HEK293 (cell line): Measurements from ENCODE around the gene DCST1.

ENCODE experiments used
- CTCF ChIA-PET: fragments of 350-600 bp; formaldehyde crosslinking; extraction: SDS; loops from one replicate; lab custom pipeline; 2021; ENCODE audit warnings: antibody characterized with exemption; lab: Yijun Ruan, JAX
- POLR2A ChIA-PET: fragments of 300-600 bp; formaldehyde crosslinking; extraction: SDS; loops from one replicate; lab custom pipeline; 2020; ENCODE audit warnings: antibody characterized with exemption, inconsistent platforms; lab: Yijun Ruan, JAX
- H3K27ac ChIP-seq: fragments of 200-500 bp; sonication (Bioruptor generic); 2 replicates; pipeline ENCODE4 v1.5.1; 2014; ENCODE audit warnings: low read depth, low read length, control low read depth, inconsistent platforms; ENCODE audit errors: extremely low read depth
- H3K36me3 ChIP-seq, 2 experiments: fragments of 200-500 bp in 1 of 2; sonication (Bioruptor generic) in 1 of 2; 1 replicate in 1 of 2; 2 replicates in 1 of 2; pipeline ENCODE4 v1.5.1; 2014 to 2017; ENCODE audit warnings: inconsistent platforms in 2 of 2, low read length in 2 of 2; ENCODE audit not compliant: control insufficient read depth in 2 of 2, insufficient read depth in 1 of 2
- H3K4me1 ChIP-seq: fragments of 200-500 bp; sonication (Bioruptor generic); 2 replicates; pipeline ENCODE4 v1.5.1; 2014; ENCODE audit warnings: mild to moderate bottlenecking, low read length, inconsistent platforms; ENCODE audit not compliant: control insufficient read depth, insufficient read depth
- H3K4me3 ChIP-seq: 2 replicates; pipeline ENCODE4 v1.5.1; 2011; ENCODE audit warnings: low read depth, mild to moderate bottlenecking, control low read depth, low read length, moderate library complexity
- H3K9me3 ChIP-seq: fragments of 200-500 bp; sonication (Bioruptor generic); 2 replicates; pipeline ENCODE4 v1.5.1; 2014; ENCODE audit warnings: low read depth, low read length, inconsistent platforms; ENCODE audit not compliant: control insufficient read depth, insufficient read depth
- KLF10 ChIP-seq: fragments of 450-650 bp; IDR thresholded peaks from 2 replicates; pipeline ENCODE4 v1.5.1; 2018; ENCODE audit warnings: missing biosample characterization, mild to moderate bottlenecking, missing genetic modification characterization
- PBX3 ChIP-seq: sonication (generic); formaldehyde crosslinking; IDR thresholded peaks from 2 replicates; pipeline ENCODE4 v1.8.1; 2022; ENCODE audit warnings: mild to moderate bottlenecking, moderate library complexity, missing genetic modification reagents
- PRDM2 ChIP-seq: fragments of 450-650 bp; formaldehyde crosslinking; IDR thresholded peaks from 2 replicates; pipeline ENCODE4 v1.5.1; 2016; ENCODE audit warnings: missing biosample characterization, missing genetic modification characterization, borderline replicate concordance
- PRDM6 ChIP-seq: fragments of 450-650 bp; formaldehyde crosslinking; IDR thresholded peaks from 2 replicates; pipeline ENCODE4 v1.5.1; 2017; ENCODE audit warnings: missing biosample characterization, missing genetic modification characterization
- ZNF114 ChIP-seq: fragments of 450-650 bp; formaldehyde crosslinking; IDR thresholded peaks from 2 replicates; pipeline ENCODE4 v1.5.0; 2017; ENCODE audit warnings: missing biosample characterization, missing genetic modification characterization
- ZNF274 ChIP-seq, 2 experiments: fragments of 200-500 bp in 1 of 2; fragments of 450-650 bp in 1 of 2; sonication (Bioruptor generic) in 1 of 2; formaldehyde crosslinking in 1 of 2; IDR thresholded peaks; 2 replicates each; pipeline versions ENCODE4 v1.5.1 to v1.6.1; 2014 to 2016; ENCODE audit warnings: borderline replicate concordance in 1 of 2, inconsistent platforms in 1 of 2, low read length in 1 of 2, missing biosample characterization in 1 of 2, missing genetic modification characterization in 1 of 2
- ZNF280C ChIP-seq: fragments of 450-650 bp; formaldehyde crosslinking; IDR thresholded peaks from 2 replicates; pipeline ENCODE4 v1.5.1; 2016; ENCODE audit warnings: missing biosample characterization, missing genetic modification characterization
- ZNF341 ChIP-seq: fragments of 450-650 bp; formaldehyde crosslinking; IDR thresholded peaks from 2 replicates; pipeline ENCODE4; 2016; ENCODE audit warnings: low read depth, missing biosample characterization, missing genetic modification characterization
- ZNF398 ChIP-seq: fragments of 450-650 bp; formaldehyde crosslinking; IDR thresholded peaks from 2 replicates; pipeline ENCODE4 v1.5.1; 2017; ENCODE audit warnings: missing biosample characterization, missing genetic modification characterization
- ZNF544 ChIP-seq: fragments of 450-650 bp; formaldehyde crosslinking; IDR thresholded peaks from 2 replicates; pipeline ENCODE4 v1.5.0; 2017; ENCODE audit warnings: missing biosample characterization, missing genetic modification characterization
- ZNF624 ChIP-seq: fragments of 450-650 bp; formaldehyde crosslinking; IDR thresholded peaks from 2 replicates; pipeline ENCODE4 v1.5.1; 2017; ENCODE audit warnings: missing biosample characterization, missing genetic modification characterization
- ZNF639 ChIP-seq: fragments of 450-650 bp; formaldehyde crosslinking; IDR thresholded peaks from 2 replicates; pipeline ENCODE4 v1.5.1; 2016; ENCODE audit warnings: missing biosample characterization, missing genetic modification characterization
- ZNF654 ChIP-seq: fragments of 450-650 bp; formaldehyde crosslinking; IDR thresholded peaks from 2 replicates; pipeline ENCODE4 v1.5.1; 2016; ENCODE audit warnings: low read depth, missing biosample characterization, missing genetic modification characterization
- ZNF660 ChIP-seq: fragments of 450-650 bp; IDR thresholded peaks from 2 replicates; pipeline ENCODE4 v1.5.1; 2018; ENCODE audit warnings: missing biosample characterization, mild to moderate bottlenecking, missing genetic modification characterization

The DCST1 gene

GRCh38 chr1:155030243-155030795, 3.3 kb upstream of the DCST1 start:
- CTCF ChIA-PET, result interaction anchor here (0.7 to 1.3 kb wide), 4 partner anchors 9 to 14 kb away, joined by 4 to 6 read pairs (median 4); no protein-coding TSS in a partner anchor
- POLR2A ChIA-PET, result interaction anchor here (1.3 kb wide), 1 partner anchor 13 kb away, joined by 3 read pairs; no protein-coding TSS in a partner anchor
- H3K4me1 ChIP-seq, result no peaks in the 10 kb centered on the region

GRCh38 chr1:155030899-155031298, 2.7 kb upstream of the DCST1 start:
- ChIA-PET CTCF (interaction anchor here (1.0 to 1.3 kb wide), 2 partner anchors 13 to 14 kb away, joined by 4 to 6 read pairs; no protein-coding TSS in a partner anchor), POLR2A (interaction anchor here (1.3 kb wide), 1 partner anchor 13 kb away, joined by 3 read pairs; no protein-coding TSS in a partner anchor)
- no peaks in the 10 kb centered on the region for H3K36me3 ChIP-seq
- no peak for TF ChIP-seq ZNF654 (tag by site-specific recombination)
- no peak for TF ChIP-seq PRDM6 (tag by site-specific recombination)
- no peak for TF ChIP-seq ZNF544 (tag by site-specific recombination)
- TF ChIP-seq ZNF114 (tag by site-specific recombination), result no peak
- no peak overlapping the region for H3K4me3 ChIP-seq
- no peaks in the 10 kb centered on the region for H3K4me1 ChIP-seq
- H3K27ac ChIP-seq, result no peak overlapping the region
- H3K9me3 ChIP-seq, result no peaks in the 10 kb centered on the region

More at GRCh38 chr1:155030243-155030795, 3.3 kb upstream of the DCST1 start:
- no peak overlapping the region for H3K4me3 ChIP-seq
- TF ChIP-seq ZNF660, result no peak
- no peak for TF ChIP-seq ZNF624 (tag by site-specific recombination)
- TF ChIP-seq ZNF114 (tag by site-specific recombination), result no peak
- no peak for TF ChIP-seq KLF10 (tag by site-specific recombination)
- no peak for TF ChIP-seq ZNF280C (tag by site-specific recombination)
- TF ChIP-seq ZNF639 (tag by site-specific recombination), result no peak
- peak; percentile 59 for TF ChIP-seq ZNF341 (tag by site-specific recombination)
- no peak for TF ChIP-seq PBX3 (CRISPR knock-in tag)
- no peaks in the 10 kb centered on the region for H3K36me3 ChIP-seq
- H3K27ac ChIP-seq, result no peak overlapping the region
- no peaks in the 10 kb centered on the region for H3K9me3 ChIP-seq

- H3K27ac ChIP-seq, result no peak overlapping the region
- H3K4me1 ChIP-seq, result no peaks in the 10 kb centered on the region
- H3K36me3 ChIP-seq, result no peaks in the 10 kb centered on the region
- ChIA-PET POLR2A (interaction anchor here (0.8 kb wide), 1 partner anchor 12 kb away, joined by 3 read pairs; no protein-coding TSS in a partner anchor), CTCF (interaction anchor here (0.7 to 3.0 kb wide), 4 partner anchors 8 to 59 kb away, joined by 3 to 19 read pairs (median 4); no protein-coding TSS in a partner anchor)
- no peak overlapping the region for H3K4me3 ChIP-seq
- H3K9me3 ChIP-seq, result no peaks in the 10 kb centered on the region
- no peak for TF ChIP-seq ZNF274 (IDR thresholded peaks at IDR 0.05; ENCODE audit: low read length)
- TF ChIP-seq ZNF274 (tag by site-specific recombination; IDR thresholded peaks at IDR 0.05; ENCODE audit: borderline replicate concordance), result no peak
- no peak for TF ChIP-seq ZNF398 (tag by site-specific recombination)
- TF ChIP-seq PRDM2, result no peak
- TF ChIP-seq ZNF341 (tag by site-specific recombination), result no peak
Measured at GRCh38 chr1:155032886-155033285, 738 bp upstream of the DCST1 start.
